ENCODE measurements around the gene RAD18.

DNA sequence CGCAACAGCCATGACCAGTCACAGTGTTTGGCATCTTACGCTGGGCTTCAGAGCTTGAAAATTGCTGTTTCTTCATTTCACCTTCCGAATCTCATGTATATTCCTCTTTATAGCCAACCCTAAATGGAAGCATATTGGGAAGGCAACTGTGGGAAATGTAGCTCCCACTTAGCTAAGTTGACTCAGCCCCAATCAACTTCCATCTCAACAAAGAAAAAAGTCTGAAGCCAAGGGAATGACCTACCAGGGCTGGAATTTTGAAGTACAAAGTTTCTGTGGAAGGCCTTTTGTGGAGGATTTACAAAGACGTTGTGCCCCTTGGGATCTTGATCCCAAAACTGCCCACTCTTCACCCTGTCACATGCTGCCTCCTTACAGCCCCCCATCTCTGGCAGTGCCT lies 108.6 kb downstream of the RAD18 start:
- TF ChIP-seq, protein P1, sequence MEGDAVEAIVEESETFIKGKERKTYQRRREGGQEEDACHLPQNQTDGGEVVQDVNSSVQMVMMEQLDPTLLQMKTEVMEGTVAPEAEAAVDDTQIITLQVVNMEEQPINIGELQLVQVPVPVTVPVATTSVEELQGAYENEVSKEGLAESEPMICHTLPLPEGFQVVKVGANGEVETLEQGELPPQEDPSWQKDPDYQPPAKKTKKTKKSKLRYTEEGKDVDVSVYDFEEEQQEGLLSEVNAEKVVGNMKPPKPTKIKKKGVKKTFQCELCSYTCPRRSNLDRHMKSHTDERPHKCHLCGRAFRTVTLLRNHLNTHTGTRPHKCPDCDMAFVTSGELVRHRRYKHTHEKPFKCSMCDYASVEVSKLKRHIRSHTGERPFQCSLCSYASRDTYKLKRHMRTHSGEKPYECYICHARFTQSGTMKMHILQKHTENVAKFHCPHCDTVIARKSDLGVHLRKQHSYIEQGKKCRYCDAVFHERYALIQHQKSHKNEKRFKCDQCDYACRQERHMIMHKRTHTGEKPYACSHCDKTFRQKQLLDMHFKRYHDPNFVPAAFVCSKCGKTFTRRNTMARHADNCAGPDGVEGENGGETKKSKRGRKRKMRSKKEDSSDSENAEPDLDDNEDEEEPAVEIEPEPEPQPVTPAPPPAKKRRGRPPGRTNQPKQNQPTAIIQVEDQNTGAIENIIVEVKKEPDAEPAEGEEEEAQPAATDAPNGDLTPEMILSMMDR (IDR thresholded peaks at IDR 0.05) = no peak
- TF ChIP-seq POLR2AphosphoS5 (IDR thresholded peaks at IDR 0.05; ENCODE audit: insufficient read depth in 1 of 2, low read depth in 1 of 2) (no peak), POLR2A (IDR thresholded peaks at IDR 0.05) (no peak)

All from vagina (tissue), 2 donors.